Activated naive CD4-positive, alpha-beta T cell treated with anti-CD3 and anti-CD28 coated beads, Interleukin-2, amount 10 ng/mL, durations not matched to agents 7 days and 5 days (primary cell): ENCODE measurements around the gene UROD.
"Not testable (repeated sequence)": the region's sequence is repeated elsewhere in the genome, so short reads cannot be mapped to it uniquely, and the experiment has no call there.

Experiments
- CTCF ChIA-PET: fragments of 350-600 bp; sonication (Branson Sonifier 250); formaldehyde crosslinking; loops from one replicate; lab custom pipeline; 2021; ENCODE audit warnings: antibody characterized with exemption; lab: Charles Lee
- DNase-seq: peaks from one replicate; pipeline ENCODE4 v3.0.0-alpha.2; 2020
- H3K27ac Mint-ChIP-seq: one replicate; pipeline ENCODE4 v1.8.0; 2021; ENCODE audit warnings: mild to moderate bottlenecking, moderate library complexity, mixed read lengths
- H3K27me3 Mint-ChIP-seq: one replicate; pipeline ENCODE4 v1.8.0; 2021; ENCODE audit warnings: mild to moderate bottlenecking, mixed read lengths
- H3K36me3 Mint-ChIP-seq: one replicate; pipeline ENCODE4 v1.8.0; 2021; ENCODE audit warnings: mixed read lengths
- H3K4me1 Mint-ChIP-seq: one replicate; pipeline ENCODE4 v1.8.0; 2021; ENCODE audit warnings: mixed read lengths
- H3K4me3 Mint-ChIP-seq: one replicate; pipeline ENCODE4 v1.8.0; 2021; ENCODE audit warnings: mild to moderate bottlenecking, moderate library complexity, mixed read lengths
- H3K9me3 Mint-ChIP-seq: one replicate; pipeline ENCODE4 v1.8.0; 2021; ENCODE audit warnings: mixed read lengths

The UROD gene

GRCh38 chr1:45011837-45012638, at the start of gene UROD:
UROD (plus strand) TSS chr1:45012254; CDS start chr1:45012266, 12 bp downstream.
- DNase-seq = peak; percentile 95
- Mint-ChIP-seq H3K27ac (peak within 1 kb of the TSS; percentile 88), H3K27me3 (no peaks in the 10 kb centered on the region), H3K4me3 (peak within 1 kb of the TSS; percentile 74), H3K9me3 (no peaks in the 10 kb centered on the region), H3K4me1 (peaks cover 42% of the 10 kb centered on the region), H3K36me3 (peaks cover 16% of the 10 kb centered on the region)
- CTCF ChIA-PET = interaction anchor here (0.7 to 12.4 kb wide), 24 partner anchors 12 to 489 kb away, joined by 3 to 386 read pairs (median 4); partner anchors contain the start of genes BEST4, MUTYH, PLK3 and RNU5D-1

- H3K36me3 Mint-ChIP-seq = peaks cover 5% of the 10 kb centered on the region
- no peaks in the 10 kb centered on the region for H3K9me3 Mint-ChIP-seq
- CTCF ChIA-PET = interaction anchor here (0.8 kb wide), 1 partner anchor 33 kb away, joined by 3 read pairs; no protein-coding TSS in a partner anchor
- H3K27ac Mint-ChIP-seq = no peak overlapping the region
- no peaks in the 10 kb centered on the region for H3K27me3 Mint-ChIP-seq
- no peak for DNase-seq
- no peak overlapping the region for H3K4me3 Mint-ChIP-seq
- no peaks in the 10 kb centered on the region for H3K4me1 Mint-ChIP-seq
Measured at GRCh38 chr1:44962729-44963128, 49.3 kb upstream of the UROD start.

- no peak overlapping the region for H3K4me3 Mint-ChIP-seq
- CTCF ChIA-PET = interaction anchor here (0.8 kb wide), 1 partner anchor 49 kb away, joined by 3 read pairs; no protein-coding TSS in a partner anchor
- no peaks in the 10 kb centered on the region for H3K9me3 Mint-ChIP-seq
- H3K27me3 Mint-ChIP-seq = no peaks in the 10 kb centered on the region
- no peaks in the 10 kb centered on the region for H3K4me1 Mint-ChIP-seq
- peaks cover 7% of the 10 kb centered on the region for H3K36me3 Mint-ChIP-seq
- no peak overlapping the region for H3K27ac Mint-ChIP-seq
- no peak for DNase-seq
Measured at GRCh38 chr1:44964396-44964795, 47.7 kb upstream of the UROD start.

GRCh38 chr1:44970317-44970716, 41.7 kb upstream of the UROD start:
- Mint-ChIP-seq H3K4me1 (peaks cover 8% of the 10 kb centered on the region), H3K4me3 (no peak overlapping the region), H3K27me3 (no peaks in the 10 kb centered on the region), H3K9me3 (no peaks in the 10 kb centered on the region), H3K36me3 (peaks cover 15% of the 10 kb centered on the region), H3K27ac (no peak overlapping the region)
- DNase-seq = no peak
- CTCF ChIA-PET = no interaction called here

- no peaks in the 10 kb centered on the region for H3K9me3 Mint-ChIP-seq
- no peak overlapping the region for H3K4me3 Mint-ChIP-seq
- peaks cover 40% of the 10 kb centered on the region for H3K36me3 Mint-ChIP-seq
- no peak overlapping the region for H3K27ac Mint-ChIP-seq
- no peak for DNase-seq
- no peaks in the 10 kb centered on the region for H3K27me3 Mint-ChIP-seq
- H3K4me1 Mint-ChIP-seq = peaks cover 8% of the 10 kb centered on the region
- CTCF ChIA-PET = no interaction called here
Measured at GRCh38 chr1:44973645-44974044, 38.4 kb upstream of the UROD start.

GRCh38 chr1:44976252-44976651, 35.8 kb upstream of the UROD start:
- Mint-ChIP-seq H3K4me1 (peaks cover 8% of the 10 kb centered on the region), H3K4me3 (no peak overlapping the region), H3K9me3 (no peaks in the 10 kb centered on the region), H3K27me3 (no peaks in the 10 kb centered on the region), H3K27ac (no peak overlapping the region), H3K36me3 (peaks cover 48% of the 10 kb centered on the region)
- no peak for DNase-seq
- CTCF ChIA-PET = no interaction called here

- CTCF ChIA-PET, H3K27me3 Mint-ChIP-seq, H3K4me1 Mint-ChIP-seq, H3K9me3 Mint-ChIP-seq, H3K4me3 Mint-ChIP-seq, DNase-seq, H3K27ac Mint-ChIP-seq: not testable (repeated sequence)
- peaks cover 48% of the 10 kb centered on the region for H3K36me3 Mint-ChIP-seq
Measured at GRCh38 chr1:44977372-44977771, 34.7 kb upstream of the UROD start.

GRCh38 chr1:44985747-44986359, 26.2 kb upstream of the UROD start:
- no peaks in the 10 kb centered on the region for H3K9me3 Mint-ChIP-seq
- CTCF ChIA-PET = interaction anchor here (1.2 kb wide), 2 partner anchors 28 to 193 kb away, joined by 3 to 5 read pairs; no protein-coding TSS in a partner anchor

GRCh38 chr1:44988531-44989156, 23.4 kb upstream of the UROD start:
- CTCF ChIA-PET = interaction anchor here (1.5 to 1.8 kb wide), 2 partner anchors 22 to 24 kb away, joined by 3 to 6 read pairs; partner anchors contain the start of genes HECTD3 and UROD
- H3K27me3 Mint-ChIP-seq = no peaks in the 10 kb centered on the region
- no peak overlapping the region for H3K27ac Mint-ChIP-seq
- peaks cover 3% of the 10 kb centered on the region for H3K36me3 Mint-ChIP-seq
- H3K9me3 Mint-ChIP-seq = no peaks in the 10 kb centered on the region
- no peak overlapping the region for H3K4me3 Mint-ChIP-seq
- peaks cover 19% of the 10 kb centered on the region for H3K4me1 Mint-ChIP-seq
- no peak for DNase-seq

More at GRCh38 chr1:44985747-44986359, 26.2 kb upstream of the UROD start:
- Mint-ChIP-seq H3K4me1 (peaks cover 22% of the 10 kb centered on the region), H3K27me3 (no peaks in the 10 kb centered on the region), H3K27ac (peak overlapping the region; percentile 90), H3K36me3 (peaks cover 8% of the 10 kb centered on the region), H3K4me3 (peak overlapping the region; percentile 98)
- DNase-seq = no peak

- Mint-ChIP-seq H3K27me3 (peaks cover 4% of the 10 kb centered on the region), H3K4me3 (no peak overlapping the region), H3K36me3 (no peaks in the 10 kb centered on the region), H3K9me3 (no peaks in the 10 kb centered on the region), H3K27ac (no peak overlapping the region), H3K4me1 (no peaks in the 10 kb centered on the region)
- CTCF ChIA-PET = no interaction called here
- DNase-seq = no peak
Measured at GRCh38 chr1:44994309-44994898, 17.6 kb upstream of the UROD start.

- Mint-ChIP-seq H3K36me3 (no peaks in the 10 kb centered on the region), H3K4me1 (peaks cover 4% of the 10 kb centered on the region), H3K27ac (no peak overlapping the region), H3K4me3 (no peak overlapping the region), H3K27me3 (peaks cover 4% of the 10 kb centered on the region), H3K9me3 (no peaks in the 10 kb centered on the region)
- no peak for DNase-seq
- CTCF ChIA-PET = no interaction called here
Measured at GRCh38 chr1:44995467-44996238, 16.4 kb upstream of the UROD start.

GRCh38 chr1:44999232-44999631, 12.8 kb upstream of the UROD start:
- H3K9me3 Mint-ChIP-seq = no peaks in the 10 kb centered on the region
- H3K4me3 Mint-ChIP-seq = no peak overlapping the region
- H3K4me1 Mint-ChIP-seq = peaks cover 8% of the 10 kb centered on the region
- H3K36me3 Mint-ChIP-seq = peaks cover 18% of the 10 kb centered on the region
- H3K27me3 Mint-ChIP-seq = peaks cover 4% of the 10 kb centered on the region
- CTCF ChIA-PET = interaction anchor here (1.6 kb wide), 1 partner anchor 12 kb away, joined by 4 read pairs; the partner anchor contains the start of genes HECTD3 and UROD
- DNase-seq = no peak
- no peak overlapping the region for H3K27ac Mint-ChIP-seq

- no peak for DNase-seq
- H3K27me3 Mint-ChIP-seq = no peaks in the 10 kb centered on the region
- CTCF ChIA-PET = no interaction called here
Measured at GRCh38 chr1:45001011-45001481, 11.0 kb upstream of the UROD start.

More at GRCh38 chr1:45001011-45001481, 11.0 kb upstream of the UROD start:
- Mint-ChIP-seq H3K4me1 (peaks cover 8% of the 10 kb centered on the region), H3K4me3 (no peak overlapping the region), H3K36me3 (peaks cover 30% of the 10 kb centered on the region), H3K27ac (no peak overlapping the region), H3K9me3 (no peaks in the 10 kb centered on the region)
